GM12878 (cell line): ENCODE results near the gene C9orf72.

ENCODE experiments used
- BCL11A ChIP-seq: IDR thresholded peaks from 2 replicates; pipeline ENCODE4 v1.6.1; 2011; ENCODE audit warnings: low read depth, low read length
- RAD21 ChIP-seq: IDR thresholded peaks from 2 replicates; pipeline ENCODE4 v1.6.1; 2011; ENCODE audit warnings: mild to moderate bottlenecking, low read depth, low read length, moderate library complexity; ENCODE audit not compliant: insufficient read depth
- TF ChIP-seq, protein P1 (sequence below), 3 experiments: IDR thresholded peaks in 2 of 3; conservative IDR thresholded peaks in 1 of 3; 2 replicates each; pipeline ENCODE4 v1.5.1; 2011; ENCODE audit warnings: low read depth in 3 of 3, low read length in 3 of 3, mild to moderate bottlenecking in 3 of 3, control low read depth in 2 of 3, moderate library complexity in 2 of 3, inconsistent platforms in 1 of 3, mixed read lengths in 1 of 3; ENCODE audit not compliant: control insufficient read depth in 2 of 3, insufficient read depth in 1 of 3; ENCODE audit errors: extremely low read depth in 1 of 3
- TF ChIP-seq, protein P2 (sequence below): IDR thresholded peaks from 2 replicates; pipeline ENCODE4 v1.6.1; 2011; ENCODE audit warnings: borderline replicate concordance, low read depth, mild to moderate bottlenecking, moderate library complexity, mixed read lengths, low read length; ENCODE audit not compliant: insufficient read depth; ENCODE audit errors: extremely low read length

DNA sequence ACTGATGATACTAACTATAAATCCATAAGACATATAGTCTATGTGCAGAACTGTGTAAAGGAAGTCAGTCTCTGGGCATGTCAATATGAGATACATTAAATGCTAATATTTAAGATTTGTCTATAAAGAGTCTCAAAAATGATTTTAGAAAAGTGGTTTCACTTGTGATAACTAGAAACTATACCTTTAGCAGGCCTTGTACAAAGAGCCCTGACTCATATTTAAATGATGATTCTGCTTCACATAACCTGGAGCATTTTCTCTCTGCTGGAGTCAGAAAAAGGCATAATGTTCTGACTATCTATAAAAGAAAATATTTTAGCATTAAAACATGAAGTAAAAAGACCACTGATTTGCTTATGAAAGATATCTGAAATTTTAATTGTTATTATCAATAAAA is 15.0 kb downstream of the C9orf72 start:
- TF ChIP-seq, protein P1, sequence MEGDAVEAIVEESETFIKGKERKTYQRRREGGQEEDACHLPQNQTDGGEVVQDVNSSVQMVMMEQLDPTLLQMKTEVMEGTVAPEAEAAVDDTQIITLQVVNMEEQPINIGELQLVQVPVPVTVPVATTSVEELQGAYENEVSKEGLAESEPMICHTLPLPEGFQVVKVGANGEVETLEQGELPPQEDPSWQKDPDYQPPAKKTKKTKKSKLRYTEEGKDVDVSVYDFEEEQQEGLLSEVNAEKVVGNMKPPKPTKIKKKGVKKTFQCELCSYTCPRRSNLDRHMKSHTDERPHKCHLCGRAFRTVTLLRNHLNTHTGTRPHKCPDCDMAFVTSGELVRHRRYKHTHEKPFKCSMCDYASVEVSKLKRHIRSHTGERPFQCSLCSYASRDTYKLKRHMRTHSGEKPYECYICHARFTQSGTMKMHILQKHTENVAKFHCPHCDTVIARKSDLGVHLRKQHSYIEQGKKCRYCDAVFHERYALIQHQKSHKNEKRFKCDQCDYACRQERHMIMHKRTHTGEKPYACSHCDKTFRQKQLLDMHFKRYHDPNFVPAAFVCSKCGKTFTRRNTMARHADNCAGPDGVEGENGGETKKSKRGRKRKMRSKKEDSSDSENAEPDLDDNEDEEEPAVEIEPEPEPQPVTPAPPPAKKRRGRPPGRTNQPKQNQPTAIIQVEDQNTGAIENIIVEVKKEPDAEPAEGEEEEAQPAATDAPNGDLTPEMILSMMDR (IDR thresholded peaks at IDR 0.05 in 2 of 3, conservative IDR thresholded peaks at IDR 0.05 in 1 of 3; ENCODE audit: control insufficient read depth in 2 of 3, extremely low read depth in 1 of 3, insufficient read depth in 1 of 3, low read depth in 3 of 3, low read length in 3 of 3) = no peak
- TF ChIP-seq BCL11A = no peak
- TF ChIP-seq RAD21 = no peak
- TF ChIP-seq, protein P2, sequence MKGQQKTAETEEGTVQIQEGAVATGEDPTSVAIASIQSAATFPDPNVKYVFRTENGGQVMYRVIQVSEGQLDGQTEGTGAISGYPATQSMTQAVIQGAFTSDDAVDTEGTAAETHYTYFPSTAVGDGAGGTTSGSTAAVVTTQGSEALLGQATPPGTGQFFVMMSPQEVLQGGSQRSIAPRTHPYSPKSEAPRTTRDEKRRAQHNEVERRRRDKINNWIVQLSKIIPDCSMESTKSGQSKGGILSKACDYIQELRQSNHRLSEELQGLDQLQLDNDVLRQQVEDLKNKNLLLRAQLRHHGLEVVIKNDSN = no peak
